HepG2 (cell line): ENCODE measurements around the gene USP14. TPM values are rescaled to one million over a fixed set of nuclear protein-coding genes. Genes with fewer than 3 reads are reported as not detected.

Experiments used
- AGO2 ChIP-seq: fragments of 200-400 bp; formaldehyde crosslinking; optimal IDR thresholded peaks from 2 replicates; pipeline ENCODE3; 2017; ENCODE audit warnings: mild to moderate bottlenecking, low read depth, low read length, moderate library complexity
- ATAD3A ChIP-seq: sonication (generic); formaldehyde crosslinking; IDR thresholded peaks from 2 replicates; pipeline ENCODE4 v1.4.0; 2020; ENCODE audit warnings: missing genetic modification reagents
- ATF6 ChIP-seq: sonication (generic); formaldehyde crosslinking; conservative IDR thresholded peaks from 2 replicates; pipeline ENCODE4 v1.4.0; 2020; ENCODE audit warnings: missing genetic modification reagents
- CHD2 ChIP-seq: IDR thresholded peaks from 2 replicates; pipeline ENCODE4 v1.6.1; 2011; ENCODE audit warnings: low read depth, low read length, improper control_type of control experiment
- HNF4G ChIP-seq, 2 experiments: sonication (generic) in 1 of 2; formaldehyde crosslinking in 1 of 2; IDR thresholded peaks; 2 replicates each; pipeline versions ENCODE4 v1.4.0 to v1.6.1; 2011 to 2020; ENCODE audit warnings: borderline replicate concordance in 2 of 2, low read depth in 2 of 2, mild to moderate bottlenecking in 2 of 2, low read length in 1 of 2, missing genetic modification reagents in 1 of 2, moderate library complexity in 1 of 2
- LBX2 ChIP-seq: sonication (generic); formaldehyde crosslinking; IDR thresholded peaks from 2 replicates; pipeline ENCODE4 v1.5.0; 2020; ENCODE audit warnings: missing genetic modification reagents, mild to moderate bottlenecking, borderline replicate concordance
- MEF2D ChIP-seq: sonication (generic); formaldehyde crosslinking; IDR thresholded peaks from 2 replicates; pipeline ENCODE4 v1.5.1; 2020; ENCODE audit warnings: mild to moderate bottlenecking, missing genetic modification reagents
- SETDB1 ChIP-seq: sonication (generic); formaldehyde crosslinking; IDR thresholded peaks from 2 replicates; pipeline ENCODE4 v1.5.1; 2020; ENCODE audit warnings: missing genetic modification reagents, mild to moderate bottlenecking, borderline replicate concordance
- ZNF232 ChIP-seq: sonication (generic); formaldehyde crosslinking; IDR thresholded peaks from 2 replicates; pipeline ENCODE4 v1.4.0; 2020; ENCODE audit warnings: missing genetic modification reagents, borderline replicate concordance
- ZNF276 ChIP-seq: sonication (generic); formaldehyde crosslinking; IDR thresholded peaks from 2 replicates; pipeline ENCODE4 v1.4.0; 2020; ENCODE audit warnings: mild to moderate bottlenecking, low read depth, missing genetic modification reagents
- ZNF646 ChIP-seq: sonication (generic); formaldehyde crosslinking; IDR thresholded peaks from 2 replicates; pipeline ENCODE4 v1.9.0; 2021; ENCODE audit warnings: mild to moderate bottlenecking, missing genetic modification reagents
- polyA plus RNA-seq, 8 experiments: library from polyadenylated mRNA; depleted of rRNA in 3 of 8; stranded (reverse) in 7 of 8; unstranded in 1 of 8; fragments of >200 nt; fragmentation: Illumina TruSeq in 4 of 8; extraction: Trizol in 4 of 8; gene quantifications; 2 replicates each; pipeline versions ENCODE4 v1.2.1 to v1.2.3, GENCODE V29; 2011 to 2016; ENCODE audit warnings: low read depth in 4 of 8, missing spikeins in 1 of 8, mixed read lengths in 1 of 8; ENCODE audit not compliant: insufficient read depth in 1 of 8
- total RNA-seq, 5 experiments: library from RNA; depleted of rRNA; stranded (reverse); fragments of >200 nt; fragmentation: Illumina TruSeq; extraction: Trizol; gene quantifications; 2 replicates each; pipeline ENCODE4 v1.2.3, GENCODE V29; 2016; ENCODE audit warnings: low read depth in 1 of 5
- TF ChIP-seq, protein P1 (sequence below): sonication (generic); formaldehyde crosslinking; IDR thresholded peaks from 2 replicates; pipeline ENCODE4 v1.8.1; 2023; ENCODE audit warnings: mild to moderate bottlenecking, missing genetic modification reagents

USP14 gene
- total and polyA plus RNA-seq, 2 of the 13 experiments (the other 11 are each of a cell fraction or from before 2014, with no cell fraction given): 14.7 to 16.6 TPM

DNA sequence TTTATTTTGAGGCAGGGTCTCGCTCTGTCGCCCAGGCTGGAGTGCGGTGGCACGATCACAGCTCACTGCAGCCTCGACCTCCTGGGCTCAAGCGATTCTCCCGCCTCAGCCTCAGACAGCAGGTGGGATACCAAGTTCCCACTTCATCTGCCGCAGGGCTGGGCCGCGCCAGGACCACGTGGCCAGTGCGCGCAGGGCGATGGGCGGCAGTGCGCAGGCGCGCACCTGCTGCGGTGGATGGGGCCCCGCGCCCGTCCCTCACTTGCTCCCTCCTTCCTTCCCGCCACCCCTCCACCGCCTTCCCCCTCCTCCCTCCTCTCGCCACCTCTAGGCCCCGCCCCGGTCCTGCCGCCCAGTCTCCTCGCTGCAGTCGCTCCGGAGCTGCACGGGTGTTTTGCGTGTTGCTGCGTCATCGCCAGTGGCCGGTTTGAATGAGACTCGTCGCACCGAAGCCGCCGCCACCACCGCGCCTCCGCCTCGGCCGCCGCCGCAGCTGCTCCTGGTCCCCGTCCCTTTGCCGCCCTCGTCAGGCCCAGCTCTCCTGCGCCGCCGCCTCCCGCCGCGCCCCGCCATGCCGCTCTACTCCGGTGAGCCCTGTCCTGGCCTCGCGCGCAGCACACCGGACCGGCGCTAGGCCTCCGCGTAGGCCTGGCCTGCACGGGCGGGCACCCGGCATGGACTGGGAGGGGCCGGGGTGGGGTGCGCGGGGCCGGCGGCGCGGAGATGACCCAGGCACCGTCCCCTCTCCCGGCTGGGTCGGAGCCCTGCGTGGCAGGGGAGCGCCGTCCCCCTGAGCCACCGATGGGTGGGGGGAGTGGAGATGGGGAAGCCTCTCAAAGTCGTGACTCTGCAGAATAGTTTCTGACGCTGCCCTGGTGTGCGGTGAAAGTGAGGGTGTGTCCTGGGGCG lies at the start of gene USP14 (continued):
- peak; percentile 99 for TF ChIP-seq LBX2 (CRISPR knock-in tag)
- TF ChIP-seq MEF2D (CRISPR knock-in tag): 0 out of 2 replicates have a peak, but pooled peaks have one; percentile 57
- peak; percentile 98 for TF ChIP-seq ZNF232 (CRISPR knock-in tag)
- TF ChIP-seq, protein P1, sequence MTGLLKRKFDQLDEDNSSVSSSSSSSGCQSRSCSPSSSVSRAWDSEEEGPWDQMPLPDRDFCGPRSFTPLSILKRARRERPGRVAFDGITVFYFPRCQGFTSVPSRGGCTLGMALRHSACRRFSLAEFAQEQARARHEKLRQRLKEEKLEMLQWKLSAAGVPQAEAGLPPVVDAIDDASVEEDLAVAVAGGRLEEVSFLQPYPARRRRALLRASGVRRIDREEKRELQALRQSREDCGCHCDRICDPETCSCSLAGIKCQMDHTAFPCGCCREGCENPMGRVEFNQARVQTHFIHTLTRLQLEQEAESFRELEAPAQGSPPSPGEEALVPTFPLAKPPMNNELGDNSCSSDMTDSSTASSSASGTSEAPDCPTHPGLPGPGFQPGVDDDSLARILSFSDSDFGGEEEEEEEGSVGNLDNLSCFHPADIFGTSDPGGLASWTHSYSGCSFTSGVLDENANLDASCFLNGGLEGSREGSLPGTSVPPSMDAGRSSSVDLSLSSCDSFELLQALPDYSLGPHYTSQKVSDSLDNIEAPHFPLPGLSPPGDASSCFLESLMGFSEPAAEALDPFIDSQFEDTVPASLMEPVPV (CRISPR knock-in tag): peak; percentile 95; the same call in 1 of the 2 replicates
- TF ChIP-seq AGO2: peak; percentile 49
- TF ChIP-seq SETDB1 (CRISPR knock-in tag): no peak
- TF ChIP-seq ATAD3A (CRISPR knock-in tag): 0 out of 2 replicates have a peak, but pooled peaks have one; percentile 89
- TF ChIP-seq CHD2: no peak
- no peak for TF ChIP-seq HNF4G (IDR thresholded peaks at IDR 0.05; ENCODE audit: borderline replicate concordance, low read depth, low read length)
- no peak for TF ChIP-seq HNF4G (CRISPR knock-in tag; IDR thresholded peaks at IDR 0.05; ENCODE audit: borderline replicate concordance, low read depth)
- TF ChIP-seq ZNF276 (CRISPR knock-in tag): peak; percentile 87; the same call in 1 of the 2 replicates
- TF ChIP-seq ATF6 (CRISPR knock-in tag): no peak
- no peak for TF ChIP-seq ZNF646
